HG03139 (cell line): ENCODE results near the gene ARL5C.
"Not testable (repeated sequence)": the region's sequence is repeated elsewhere in the genome, so short reads cannot be mapped to it uniquely, and the experiment has no call there.

Source experiments
- ATAC-seq: cut with Tn5 transposase; IDR thresholded peaks from one replicate; pipeline ENCODE4 v1.9.1; 2021; ENCODE audit not compliant: unreplicated experiment

Gene ARL5C

GRCh38 chr17:39143552-39144093 is 22.3 kb downstream of the ARL5C start:
- no peak for ATAC-seq

GRCh38 chr17:39141915-39142664 is 23.9 kb downstream of the ARL5C start:
- ATAC-seq, result no peak

- ATAC-seq, result no peak
These were observed 24.7 kb downstream of the ARL5C start for GRCh38 chr17:39141294-39141693.

- no peak for ATAC-seq
These were observed 26.4 kb downstream of the ARL5C start for GRCh38 chr17:39139561-39139960.

- ATAC-seq, result no peak
These were observed 26.8 kb downstream of the ARL5C start for GRCh38 chr17:39139161-39139511.

- ATAC-seq, result no peak
These were observed 27.4 kb downstream of the ARL5C start for GRCh38 chr17:39138431-39139160.

- no peak for ATAC-seq
These were observed 31.1 kb downstream of the ARL5C start for GRCh38 chr17:39134878-39135277.

GRCh38 chr17:39132192-39132610 is 33.8 kb downstream of the ARL5C start:
- no peak for ATAC-seq

- no peak for ATAC-seq
These were observed 34.3 kb downstream of the ARL5C start for GRCh38 chr17:39131616-39132015.

- ATAC-seq, result no peak
These were observed 35.8 kb downstream of the ARL5C start for GRCh38 chr17:39130205-39130604.

GRCh38 chr17:39129544-39129943 is 36.4 kb downstream of the ARL5C start:
- not testable (repeated sequence) for ATAC-seq

GRCh38 chr17:39126436-39126835 is 39.5 kb downstream of the ARL5C start:
- ATAC-seq, result no peak

GRCh38 chr17:39125143-39125875 is 40.7 kb downstream of the ARL5C start:
- no peak for ATAC-seq

- ATAC-seq, result no peak
These were observed 42.3 kb downstream of the ARL5C start for GRCh38 chr17:39123627-39124026.

- no peak for ATAC-seq
These were observed 43.0 kb downstream of the ARL5C start for GRCh38 chr17:39122991-39123390.

GRCh38 chr17:39121919-39122318 is 44.0 kb downstream of the ARL5C start:
- ATAC-seq, result not testable (repeated sequence)

GRCh38 chr17:39118674-39119419 is 47.1 kb downstream of the ARL5C start:
- no peak for ATAC-seq

GRCh38 chr17:39116224-39116623 is 49.7 kb downstream of the ARL5C start:
- ATAC-seq, result no peak

GRCh38 chr17:39115135-39115534 is 50.8 kb downstream of the ARL5C start:
- ATAC-seq, result no peak

- ATAC-seq, result no peak
These were observed 51.2 kb downstream of the ARL5C start for GRCh38 chr17:39114723-39115122.

- ATAC-seq, result no peak
These were observed 52.1 kb downstream of the ARL5C start for GRCh38 chr17:39113871-39114270.
